GM21381 (cell line): ENCODE results near the gene TAF7.
"Not testable (repeated sequence)": the region's sequence is repeated elsewhere in the genome, so short reads cannot be mapped to it uniquely, and the experiment has no call there.

Experiments used
- ATAC-seq: cut with Tn5 transposase; IDR thresholded peaks from one replicate; pipeline ENCODE4 v1.9.1; 2021; ENCODE audit warnings: mild to moderate bottlenecking, moderate library complexity; ENCODE audit not compliant: unreplicated experiment

TAF7 gene, protein sequence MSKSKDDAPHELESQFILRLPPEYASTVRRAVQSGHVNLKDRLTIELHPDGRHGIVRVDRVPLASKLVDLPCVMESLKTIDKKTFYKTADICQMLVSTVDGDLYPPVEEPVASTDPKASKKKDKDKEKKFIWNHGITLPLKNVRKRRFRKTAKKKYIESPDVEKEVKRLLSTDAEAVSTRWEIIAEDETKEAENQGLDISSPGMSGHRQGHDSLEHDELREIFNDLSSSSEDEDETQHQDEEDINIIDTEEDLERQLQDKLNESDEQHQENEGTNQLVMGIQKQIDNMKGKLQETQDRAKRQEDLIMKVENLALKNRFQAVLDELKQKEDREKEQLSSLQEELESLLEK

DNA sequence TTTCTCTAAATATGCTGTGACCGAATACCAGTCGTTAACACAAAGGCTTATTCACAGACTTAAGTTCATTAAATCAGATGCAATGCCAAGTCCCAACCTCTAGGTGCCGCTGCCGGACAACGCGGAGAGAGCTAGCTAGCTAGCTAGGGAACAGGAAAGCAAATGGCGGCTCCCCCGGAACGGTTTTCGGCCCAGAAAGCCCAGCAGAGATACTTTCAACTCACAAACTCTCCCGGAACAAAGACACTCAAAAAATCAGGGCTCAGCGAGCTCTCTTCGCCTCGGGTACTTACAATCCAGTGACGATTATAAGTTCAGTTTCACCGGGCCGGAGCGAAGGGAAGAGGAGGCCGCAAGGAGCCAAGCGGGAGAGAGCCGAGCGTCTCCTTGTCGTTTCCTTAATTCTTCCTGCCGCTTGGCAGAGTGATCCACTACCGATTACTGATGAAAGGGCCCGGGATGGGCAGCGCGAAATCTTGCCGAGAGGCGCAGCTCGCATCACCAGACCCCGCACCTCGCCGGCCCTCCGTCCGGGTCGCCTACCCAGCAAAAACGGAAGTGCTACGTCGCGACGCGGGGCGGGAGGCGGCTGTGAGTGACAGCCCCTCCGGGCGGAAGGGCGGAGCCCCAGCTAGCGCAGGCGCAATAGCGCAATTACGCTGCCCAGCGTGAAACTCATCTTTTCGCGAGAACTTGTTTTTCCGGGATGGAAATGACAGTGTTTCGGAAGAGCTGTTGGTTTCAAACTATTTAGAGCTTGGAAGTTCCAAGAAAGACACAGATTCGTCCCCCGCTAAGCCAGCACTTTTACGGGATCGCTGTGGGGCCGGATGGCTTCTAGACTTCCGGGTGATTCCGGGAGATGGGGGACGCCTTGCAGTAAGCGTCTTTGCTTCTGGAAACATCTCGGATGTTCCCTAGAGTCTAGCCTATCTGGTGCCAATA, at the start of gene TAF7:
Gene TAF7, minus strand, starts transcription at position 560 of the 945 bp plus-strand sequence. CDS start 740 bp downstream, outside the sequence.
- ATAC-seq, result peak; percentile 95

DNA sequence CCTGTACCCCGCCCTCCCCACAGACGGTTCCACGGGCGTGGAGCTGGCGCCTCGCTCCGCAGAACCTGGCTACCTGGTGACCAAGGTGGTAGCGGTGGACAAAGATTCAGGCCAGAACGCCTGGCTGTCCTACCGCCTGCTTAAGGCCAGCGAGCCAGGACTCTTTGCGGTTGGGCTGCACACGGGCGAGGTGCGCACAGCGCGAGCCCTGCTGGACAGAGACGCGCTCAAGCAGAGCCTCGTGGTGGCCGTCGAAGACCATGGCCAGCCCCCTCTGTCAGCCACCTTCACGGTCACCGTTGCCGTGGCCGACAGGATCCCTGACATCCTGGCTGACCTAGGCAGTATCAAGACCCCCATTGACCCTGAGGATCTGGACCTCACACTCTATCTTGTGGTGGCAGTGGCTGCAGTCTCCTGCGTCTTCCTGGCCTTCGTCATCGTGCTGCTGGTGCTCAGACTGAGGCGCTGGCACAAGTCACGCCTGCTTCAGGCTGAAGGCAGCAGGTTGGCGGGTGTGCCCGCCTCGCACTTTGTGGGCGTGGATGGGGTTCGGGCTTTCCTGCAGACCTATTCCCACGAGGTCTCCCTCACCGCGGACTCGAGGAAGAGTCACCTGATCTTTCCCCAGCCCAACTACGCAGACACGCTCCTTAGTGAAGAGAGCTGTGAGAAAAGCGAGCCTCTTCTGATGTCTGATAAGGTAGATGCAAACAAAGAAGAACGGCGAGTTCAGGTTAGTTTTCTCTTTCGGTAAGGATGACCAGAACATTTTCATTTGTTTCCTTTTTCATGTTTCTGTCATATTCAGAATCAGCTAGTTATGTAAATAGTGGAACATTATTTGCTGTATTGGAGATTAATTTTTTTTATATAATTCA, 45.7 kb upstream of the TAF7 start:
- ATAC-seq, result no peak

DNA sequence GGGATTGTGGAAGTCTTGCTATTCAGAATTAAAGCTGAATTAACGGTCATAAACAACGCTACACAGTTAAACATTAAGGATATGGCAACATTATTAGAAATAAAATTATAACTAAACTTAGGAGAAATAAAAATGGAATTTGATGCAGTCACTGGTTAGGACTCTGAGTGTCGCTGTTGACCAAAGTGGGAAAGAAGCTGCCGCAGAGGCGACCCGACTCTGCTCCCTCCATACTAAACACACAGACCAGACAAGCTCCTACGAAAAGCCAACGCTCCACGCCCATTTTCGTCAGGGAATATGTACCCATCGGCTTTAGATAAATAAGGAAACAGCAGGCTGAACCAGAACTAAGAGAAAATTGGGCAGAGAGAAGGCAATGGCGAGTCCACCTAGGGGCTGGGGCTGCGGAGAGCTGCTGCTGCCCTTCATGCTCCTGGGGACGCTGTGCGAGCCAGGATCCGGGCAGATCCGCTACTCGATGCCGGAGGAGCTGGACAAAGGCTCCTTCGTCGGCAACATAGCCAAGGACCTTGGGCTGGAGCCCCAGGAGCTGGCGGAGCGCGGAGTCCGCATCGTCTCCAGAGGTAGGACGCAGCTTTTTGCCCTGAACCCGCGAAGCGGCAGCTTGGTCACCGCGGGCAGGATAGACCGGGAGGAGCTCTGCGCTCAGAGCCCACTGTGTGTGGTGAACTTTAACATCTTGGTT, 43.5 kb upstream of the TAF7 start, which contains the start of gene PCDHGA5:
Gene PCDHGA5, plus strand, starts transcription at position 211 of the 709 bp plus-strand sequence. Its CDS starts 169 bp downstream, at position 380.
- no peak for ATAC-seq

DNA sequence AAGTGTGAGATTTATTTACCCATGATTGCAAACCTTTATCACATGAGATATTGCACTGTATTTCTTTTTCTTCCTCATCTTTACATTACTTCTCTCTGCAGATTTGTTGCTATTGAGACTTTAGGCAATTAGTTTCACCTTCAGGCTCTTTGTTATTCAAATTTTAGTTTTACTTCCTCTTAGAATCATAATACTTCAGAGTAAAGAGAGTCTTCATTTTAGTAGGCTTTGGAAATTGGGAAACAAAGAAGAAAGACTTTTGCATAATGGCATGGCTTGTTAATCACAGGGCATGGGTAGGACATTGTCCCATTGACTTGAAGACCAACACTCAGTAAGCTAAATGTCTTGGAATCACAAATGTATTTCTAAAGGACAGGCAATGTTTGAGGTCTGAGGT, 42.1 kb upstream of the TAF7 start:
- ATAC-seq, result no peak

DNA sequence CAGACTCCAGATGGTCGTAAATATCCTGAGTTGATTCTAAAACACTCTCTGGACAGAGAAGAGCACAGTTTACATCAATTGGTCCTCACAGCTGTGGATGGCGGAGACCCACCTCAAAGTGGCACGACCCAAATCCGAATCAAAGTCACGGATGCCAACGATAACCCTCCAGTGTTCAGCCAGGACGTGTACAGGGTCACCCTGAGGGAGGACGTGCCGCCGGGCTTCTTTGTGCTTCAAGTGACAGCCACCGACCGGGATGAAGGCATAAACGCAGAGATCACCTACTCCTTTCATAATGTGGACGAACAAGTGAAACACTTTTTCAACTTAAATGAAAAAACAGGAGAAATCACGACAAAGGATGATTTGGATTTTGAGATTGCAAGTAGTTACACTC, 40.1 kb upstream of the TAF7 start:
- ATAC-seq, result no peak

DNA sequence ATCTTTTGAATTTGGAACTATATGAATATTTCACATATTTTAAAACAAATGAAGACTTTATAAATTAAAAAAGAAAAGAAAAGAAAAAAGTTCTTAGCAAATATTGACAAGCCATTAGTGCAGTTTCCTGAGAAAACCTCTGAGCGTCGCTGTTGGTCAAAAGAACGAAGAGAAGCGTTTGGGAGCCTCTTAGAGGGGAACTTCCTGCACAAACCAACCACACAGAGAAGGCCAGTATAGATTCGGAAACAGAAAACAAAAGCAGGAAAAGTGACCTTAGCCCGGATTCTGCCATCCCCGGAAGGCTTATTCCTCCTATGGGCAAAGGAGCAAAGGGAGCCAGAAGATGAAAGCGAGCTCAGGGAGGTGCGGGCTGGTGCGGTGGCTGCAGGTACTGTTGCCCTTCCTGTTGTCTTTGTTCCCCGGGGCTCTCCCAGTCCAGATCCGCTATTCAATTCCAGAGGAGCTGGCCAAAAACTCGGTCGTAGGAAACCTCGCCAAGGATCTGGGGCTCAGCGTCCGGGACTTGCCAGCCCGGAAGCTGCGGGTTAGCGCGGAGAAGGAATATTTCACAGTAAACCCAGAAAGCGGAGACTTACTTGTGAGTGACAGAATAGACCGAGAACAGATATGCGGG, 39.3 kb upstream of the TAF7 start, which contains the start of gene PCDHGB2:
Gene PCDHGB2, plus strand, starts transcription at position 205 of the 637 bp plus-strand sequence. Its CDS starts 142 bp downstream, at position 347.
- ATAC-seq, result no peak

DNA sequence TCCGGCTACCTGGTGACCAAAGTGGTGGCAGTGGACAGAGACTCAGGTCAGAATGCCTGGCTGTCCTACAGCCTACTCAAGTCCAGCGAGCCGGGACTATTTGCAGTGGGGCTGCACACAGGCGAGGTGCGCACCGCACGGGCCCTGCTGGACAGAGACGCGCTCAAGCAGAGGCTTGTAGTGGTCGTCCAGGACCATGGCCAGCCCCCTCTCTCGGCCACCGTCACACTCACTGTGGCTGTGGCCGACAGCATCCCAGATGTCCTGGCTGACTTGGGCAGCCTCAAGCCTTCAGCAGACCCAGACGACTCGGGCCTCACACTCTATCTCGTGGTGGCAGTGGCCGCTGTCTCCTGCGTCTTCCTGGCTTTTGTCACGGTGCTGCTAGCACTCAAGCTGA, 36.4 kb upstream of the TAF7 start:
- ATAC-seq, result no peak

DNA sequence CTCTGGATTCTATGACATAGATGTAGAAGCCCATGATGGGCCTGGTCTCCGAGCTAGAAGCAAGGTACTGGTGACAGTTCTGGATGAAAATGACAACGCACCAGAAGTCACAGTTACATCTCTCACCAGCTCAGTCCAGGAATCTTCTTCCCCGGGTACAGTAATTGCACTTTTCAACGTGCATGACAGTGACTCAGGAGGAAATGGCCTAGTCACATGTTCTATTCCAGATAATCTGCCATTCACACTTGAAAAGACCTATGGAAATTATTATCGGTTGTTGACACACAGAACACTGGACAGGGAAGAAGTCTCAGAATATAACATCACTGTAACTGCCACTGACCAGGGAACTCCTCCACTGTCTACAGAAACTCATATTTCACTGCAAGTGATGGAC, 35.5 kb upstream of the TAF7 start:
- no peak for ATAC-seq

DNA sequence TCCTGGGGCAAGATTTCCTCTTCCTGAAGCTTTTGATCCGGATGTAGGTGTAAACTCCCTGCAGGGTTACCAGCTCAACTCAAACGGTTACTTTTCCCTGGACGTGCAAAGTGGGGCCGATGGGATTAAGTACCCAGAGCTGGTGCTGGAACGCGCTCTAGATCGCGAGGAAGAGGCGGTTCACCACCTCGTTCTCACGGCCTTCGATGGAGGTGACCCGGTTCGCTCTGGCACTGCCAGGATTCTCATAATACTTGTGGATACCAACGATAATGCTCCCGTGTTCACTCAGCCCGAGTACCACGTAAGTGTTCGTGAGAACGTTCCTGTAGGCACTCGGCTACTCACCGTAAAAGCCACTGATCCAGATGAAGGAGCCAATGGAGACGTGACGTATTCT, 35.1 kb upstream of the TAF7 start:
- ATAC-seq, result no peak

DNA sequence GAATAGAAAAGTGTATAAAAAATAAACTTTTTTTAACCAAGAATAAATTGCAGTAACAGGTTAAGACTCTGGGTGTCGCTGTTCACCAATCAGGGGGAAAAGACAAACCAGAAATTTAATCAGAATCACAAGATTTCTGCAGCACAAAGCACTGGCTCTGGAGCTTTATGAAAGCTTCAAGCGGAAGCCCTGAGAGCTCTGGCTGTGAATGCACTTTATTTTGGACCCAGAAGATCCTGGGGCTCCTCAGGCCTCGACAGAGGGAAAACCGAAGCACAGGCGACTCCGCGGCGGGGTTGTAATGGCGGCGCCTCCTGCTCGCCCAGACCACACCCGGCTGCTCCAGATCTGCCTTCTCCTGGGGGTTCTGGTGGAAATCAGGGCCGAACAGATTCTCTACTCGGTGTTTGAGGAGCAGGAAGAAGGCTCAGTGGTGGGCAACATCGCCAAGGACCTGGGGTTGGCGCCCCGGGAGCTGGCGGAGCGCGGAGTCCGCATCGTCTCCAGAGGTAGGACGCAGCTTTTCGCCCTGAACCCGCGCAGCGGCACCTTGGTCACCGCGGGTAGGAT, 34.4 kb upstream of the TAF7 start, which contains the start of gene PCDHGA4:
Gene PCDHGA4, plus strand, starts transcription at position 122 of the 570 bp plus-strand sequence. Its CDS starts 87 bp downstream, at position 209.
- no peak for ATAC-seq

DNA sequence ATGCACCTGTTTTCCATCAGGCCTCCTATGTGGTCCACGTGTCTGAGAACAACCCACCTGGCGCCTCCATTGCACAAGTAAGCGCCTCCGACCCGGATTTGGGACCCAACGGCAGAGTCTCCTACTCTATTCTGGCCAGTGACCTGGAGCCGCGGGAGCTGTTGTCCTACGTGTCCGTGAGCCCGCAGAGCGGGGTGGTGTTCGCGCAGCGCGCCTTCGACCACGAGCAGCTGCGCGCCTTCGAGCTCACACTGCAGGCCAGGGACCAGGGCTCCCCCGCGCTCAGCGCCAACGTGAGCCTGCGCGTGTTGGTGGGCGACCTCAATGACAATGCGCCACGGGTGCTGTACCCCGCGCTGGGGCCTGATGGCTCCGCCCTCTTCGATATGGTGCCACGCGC, 31.0 kb upstream of the TAF7 start:
- no peak for ATAC-seq

DNA sequence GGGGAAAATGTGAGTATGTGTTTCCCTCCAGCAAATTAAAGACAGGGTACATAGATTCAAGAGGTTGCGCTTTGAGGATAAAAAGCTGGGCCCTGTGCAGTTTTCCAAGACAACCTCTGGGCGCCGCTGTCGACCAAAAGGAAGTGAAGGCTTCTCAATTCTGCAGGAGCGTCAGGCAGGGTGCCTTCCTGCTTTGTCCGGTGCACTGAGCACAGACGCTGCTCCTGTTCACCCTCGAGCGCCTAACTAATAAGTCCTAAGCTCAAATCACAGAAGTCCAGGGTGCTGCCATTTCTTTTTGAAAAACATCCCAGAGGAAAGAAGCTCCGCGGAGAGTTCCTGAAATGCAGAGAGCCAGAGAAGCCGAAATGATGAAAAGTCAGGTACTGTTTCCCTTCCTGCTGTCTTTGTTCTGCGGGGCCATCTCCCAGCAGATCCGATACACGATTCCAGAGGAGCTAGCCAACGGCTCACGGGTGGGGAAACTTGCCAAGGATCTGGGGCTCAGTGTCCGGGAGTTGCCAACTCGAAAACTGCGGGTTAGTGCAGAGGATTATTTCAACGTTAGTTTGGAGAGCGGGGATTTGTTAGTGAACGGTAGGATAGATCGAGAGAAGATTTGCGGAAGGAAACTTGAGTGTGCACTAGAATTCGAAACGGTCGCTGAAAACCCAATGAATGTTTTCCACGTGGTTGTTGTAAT, 29.5 kb upstream of the TAF7 start, which contains the start of gene PCDHGB1:
Gene PCDHGB1, plus strand, starts transcription at position 183 of the 703 bp plus-strand sequence. Its CDS starts 162 bp downstream, at position 345.
- ATAC-seq, result no peak

DNA sequence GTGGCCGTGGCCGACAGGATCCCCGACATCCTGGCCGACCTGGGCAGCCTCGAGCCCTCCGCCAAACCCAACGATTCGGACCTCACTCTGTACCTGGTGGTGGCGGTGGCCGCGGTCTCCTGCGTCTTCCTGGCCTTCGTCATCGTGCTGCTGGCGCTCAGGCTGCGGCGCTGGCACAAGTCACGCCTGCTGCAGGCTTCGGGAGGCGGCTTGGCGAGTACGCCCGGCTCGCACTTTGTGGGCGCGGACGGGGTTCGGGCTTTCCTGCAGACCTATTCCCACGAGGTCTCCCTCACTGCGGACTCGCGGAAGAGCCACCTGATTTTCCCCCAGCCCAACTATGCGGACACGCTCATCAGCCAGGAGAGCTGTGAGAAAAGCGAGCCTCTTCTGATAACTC, 25.4 kb upstream of the TAF7 start:
- ATAC-seq, result not testable (repeated sequence)

DNA sequence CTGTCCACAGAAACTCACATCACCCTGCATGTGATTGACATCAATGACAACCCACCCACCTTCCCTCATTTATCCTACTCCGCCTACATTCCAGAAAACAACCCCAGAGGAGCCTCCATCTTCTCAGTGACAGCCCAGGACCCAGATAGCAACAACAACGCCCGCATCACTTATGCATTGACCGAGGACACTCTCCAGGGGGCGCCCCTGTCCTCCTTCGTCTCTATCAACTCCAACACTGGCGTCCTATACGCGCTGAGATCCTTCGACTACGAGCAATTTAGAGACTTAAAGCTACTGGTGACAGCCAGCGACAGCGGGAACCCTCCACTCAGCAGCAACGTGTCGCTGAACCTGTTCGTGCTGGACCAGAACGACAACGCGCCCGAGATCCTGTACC, 24.7 kb upstream of the TAF7 start:
- ATAC-seq, result no peak

DNA sequence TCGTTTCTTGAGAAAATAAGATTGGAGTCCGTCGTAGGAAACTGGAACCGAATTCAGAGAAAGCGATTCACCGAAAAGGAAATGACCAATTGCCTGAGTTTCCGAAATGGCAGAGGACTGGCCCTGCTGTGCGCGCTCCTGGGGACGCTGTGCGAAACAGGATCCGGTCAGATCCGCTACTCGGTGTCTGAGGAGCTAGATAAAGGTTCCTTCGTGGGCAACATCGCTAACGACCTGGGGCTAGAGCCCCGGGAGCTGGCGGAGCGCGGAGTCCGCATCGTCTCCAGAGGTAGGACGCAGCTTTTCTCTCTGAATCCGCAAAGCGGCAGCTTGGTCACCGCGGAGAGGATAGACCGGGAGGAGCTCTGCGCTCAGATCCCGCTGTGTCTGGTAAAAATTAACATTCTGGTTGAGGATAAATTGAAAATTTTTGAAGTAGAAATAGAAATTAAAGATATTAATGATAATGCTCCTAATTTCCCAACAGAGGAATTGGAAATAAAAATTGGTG, 23.4 kb upstream of the TAF7 start:
- no peak for ATAC-seq

DNA sequence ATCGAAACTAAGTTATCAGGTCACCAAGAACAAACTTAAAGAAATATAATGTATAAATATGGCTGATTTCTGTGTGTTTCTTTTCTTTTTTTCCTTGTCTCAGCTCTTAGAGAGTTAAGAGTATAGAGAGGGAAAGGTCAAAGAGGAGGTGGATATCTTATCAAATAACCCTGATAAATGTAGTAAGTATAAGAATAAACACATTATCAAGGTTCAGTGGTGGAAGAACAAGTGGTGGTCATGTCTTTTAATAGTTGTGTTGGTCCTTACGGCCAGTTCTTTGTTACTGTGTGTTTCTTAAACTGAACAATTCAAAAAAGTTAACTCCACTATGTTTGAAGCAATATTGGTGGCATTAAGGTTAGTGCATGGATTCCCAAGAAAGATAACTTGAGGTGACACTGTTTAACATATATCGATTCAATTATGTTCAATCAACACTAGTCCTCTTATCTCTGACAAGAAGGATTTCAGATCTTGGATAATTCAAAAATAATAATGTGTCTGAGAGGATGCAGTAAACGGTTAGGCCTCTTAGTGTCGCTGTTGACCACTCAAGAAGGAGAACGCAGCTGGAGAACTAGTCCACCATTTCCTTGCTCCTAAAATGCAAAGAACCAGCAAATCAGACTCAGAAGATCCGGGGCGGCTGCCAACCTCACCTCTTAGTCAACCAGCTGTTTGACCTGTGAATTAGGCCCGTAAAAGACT, 22.8 kb upstream of the TAF7 start, which contains the start of gene PCDHGA3:
Gene PCDHGA3, plus strand, starts transcription at position 588 of the 711 bp plus-strand sequence. CDS start 205 bp downstream, outside the sequence.
- no peak for ATAC-seq

DNA sequence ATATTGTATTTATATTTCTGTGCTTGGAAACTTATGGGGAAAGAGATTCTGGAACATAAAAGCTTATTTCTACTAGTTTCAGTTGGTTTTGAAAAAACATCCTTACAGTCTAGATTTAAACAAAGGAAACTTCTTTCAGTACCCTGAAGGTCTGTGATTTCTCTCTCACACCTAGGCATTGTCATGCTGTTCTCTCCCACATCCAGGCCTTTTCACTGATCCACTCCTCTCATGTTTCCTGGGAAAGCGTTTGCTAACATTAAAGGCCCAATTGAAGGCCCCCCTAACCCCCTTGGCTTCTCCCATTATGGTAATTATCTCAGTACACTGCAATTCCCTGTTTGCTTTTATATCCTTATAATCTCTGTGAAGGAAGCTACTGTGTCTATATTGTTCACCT, 22.2 kb upstream of the TAF7 start:
- no peak for ATAC-seq
